Keratinocyte (primary cell): ENCODE results near the gene TDP1. TPM values are rescaled to one million over a fixed set of nuclear protein-coding genes. Genes with fewer than 3 reads are reported as not detected.

ENCODE experiments used
- DNase-seq: peaks from one replicate; pipeline ENCODE4 v3.0.0-alpha.2; 2011; ENCODE audit warnings: low read depth, missing footprints, low spot score
- FAIRE-seq: peaks from 2 replicates; lab custom pipeline; 2011; peaks lifted over from hg19 to GRCh38; lab: Jason Lieb, UNC
- H2AFZ ChIP-seq: 2 replicates; pipeline ENCODE4 v1.6.0; 2012; ENCODE audit warnings: low read length, control low read depth, inconsistent platforms; ENCODE audit not compliant: control insufficient read depth
- H3K27ac ChIP-seq: 2 replicates; pipeline ENCODE4 v1.5.1; 2011; ENCODE audit warnings: low read length; ENCODE audit not compliant: control insufficient read depth, insufficient read depth
- H3K27me3 ChIP-seq: 3 replicates; pipeline ENCODE4 v1.6.0; 2011; ENCODE audit warnings: low read length; ENCODE audit not compliant: control insufficient read depth, insufficient read depth; ENCODE audit errors: extremely low read depth
- H3K36me3 ChIP-seq, 2 experiments: 2 replicates in 1 of 2; 3 replicates in 1 of 2; pipeline ENCODE4 v1.5.1; 2011; ENCODE audit warnings: low read length in 2 of 2, mild to moderate bottlenecking in 1 of 2; ENCODE audit not compliant: control insufficient read depth in 2 of 2, insufficient read depth in 2 of 2; ENCODE audit errors: extremely low read depth in 1 of 2
- H3K4me1 ChIP-seq: 3 replicates; pipeline ENCODE4 v1.5.1; 2011; ENCODE audit warnings: low read length; ENCODE audit not compliant: control insufficient read depth, insufficient read depth; ENCODE audit errors: extremely low read depth
- H3K4me2 ChIP-seq: 3 replicates; pipeline ENCODE4 v1.6.0; 2011; ENCODE audit warnings: low read depth, low read length; ENCODE audit not compliant: control insufficient read depth, insufficient read depth; ENCODE audit errors: extremely low read depth
- H3K4me3 ChIP-seq, 3 experiments: fragments of 200-600 bp in 1 of 3; sonication (generic) in 1 of 3; 2 replicates in 2 of 3; 3 replicates in 1 of 3; pipeline ENCODE4 v1.5.1; 2011 to 2016; ENCODE audit warnings: low read length in 3 of 3, mild to moderate bottlenecking in 3 of 3, control low read depth in 2 of 3, inconsistent platforms in 1 of 3, low read depth in 1 of 3, mixed read lengths in 1 of 3, mixed run types in 1 of 3, moderate library complexity in 1 of 3; ENCODE audit not compliant: control insufficient read depth in 2 of 3, insufficient read depth in 2 of 3; ENCODE audit errors: extremely low read depth in 1 of 3
- H3K79me2 ChIP-seq: 2 replicates; pipeline ENCODE4 v1.6.0; 2012; ENCODE audit warnings: low read length; ENCODE audit not compliant: control insufficient read depth, insufficient read depth
- H3K9ac ChIP-seq: 3 replicates; pipeline ENCODE4 v1.6.0; 2011; ENCODE audit warnings: low read length; ENCODE audit not compliant: control insufficient read depth, insufficient read depth; ENCODE audit errors: extremely low read depth
- H3K9me1 ChIP-seq: 3 replicates; pipeline ENCODE4 v1.6.0; 2011; ENCODE audit warnings: low read length; ENCODE audit not compliant: control insufficient read depth, insufficient read depth; ENCODE audit errors: extremely low read depth
- H3K9me3 ChIP-seq: 2 replicates; pipeline ENCODE4 v1.5.1; 2012; ENCODE audit warnings: low read depth, low read length; ENCODE audit not compliant: control insufficient read depth
- H4K20me1 ChIP-seq: 3 replicates; pipeline ENCODE4 v1.6.0; 2011; ENCODE audit warnings: low read length; ENCODE audit not compliant: control insufficient read depth, insufficient read depth; ENCODE audit errors: extremely low read depth
- EZH2 ChIP-seq: IDR thresholded peaks from one replicate; pipeline ENCODE4 v1.6.1; 2012; ENCODE audit warnings: inconsistent platforms, mild to moderate bottlenecking, low read length, moderate library complexity
- dilution Hi-C: fragments of 300-500 bp; cut with MboI; formaldehyde crosslinking; loops from one replicate; pipeline ENCODE4 v1.7.0; 2020; ENCODE audit warnings: low sequenced_read_pairs; ENCODE audit not compliant: extremely low pct_ligation_motif_present
- polyA plus RNA-seq, 5 experiments: library from polyadenylated mRNA; depleted of rRNA in 3 of 5; stranded (reverse) in 3 of 5; stranded (forward) in 1 of 5; unstranded in 1 of 5; fragments of >200 nt; gene quantifications; 1 replicate in 1 of 5; 2 replicates in 3 of 5; 3 replicates in 1 of 5; pipeline versions ENCODE4 v1.2.1 to v1.2.3, GENCODE V29; 2011 to 2012; ENCODE audit warnings: missing spikeins in 2 of 5, low read depth in 1 of 5, low replicate concordance in 1 of 5
- TF ChIP-seq, protein P1 (sequence below), 3 experiments: IDR thresholded peaks in 1 of 3; conservative IDR thresholded peaks in 1 of 3; optimal IDR thresholded peaks in 1 of 3; 2 replicates in 2 of 3; 3 replicates in 1 of 3; pipeline versions ENCODE3 to v1.5.1; 2011; ENCODE audit warnings: low read length in 3 of 3, mild to moderate bottlenecking in 3 of 3, moderate library complexity in 2 of 3, control low read depth in 1 of 3, inconsistent platforms in 1 of 3; ENCODE audit not compliant: insufficient read depth in 2 of 3; ENCODE audit errors: extremely low read depth in 1 of 3

Gene TDP1
- polyA plus RNA-seq, 1 donor (not counting 4 experiments of a cell fraction or from before 2014, with no cell fraction given) = 24.9 TPM

- H3K9me3 ChIP-seq = no peaks in the 10 kb centered on the region
- no peak overlapping the region for H3K4me2 ChIP-seq
- FAIRE-seq = no peak
- no peaks in the 10 kb centered on the region for H3K9me1 ChIP-seq
- dilution Hi-C loops = no loop called here
- no peak overlapping the region for H3K4me3 ChIP-seq
- no peak for DNase-seq
- no peak overlapping the region for H2AFZ ChIP-seq
- peaks cover 7% of the 10 kb centered on the region for H3K4me1 ChIP-seq
- no peak for TF ChIP-seq EZH2
- TF ChIP-seq, protein P1, sequence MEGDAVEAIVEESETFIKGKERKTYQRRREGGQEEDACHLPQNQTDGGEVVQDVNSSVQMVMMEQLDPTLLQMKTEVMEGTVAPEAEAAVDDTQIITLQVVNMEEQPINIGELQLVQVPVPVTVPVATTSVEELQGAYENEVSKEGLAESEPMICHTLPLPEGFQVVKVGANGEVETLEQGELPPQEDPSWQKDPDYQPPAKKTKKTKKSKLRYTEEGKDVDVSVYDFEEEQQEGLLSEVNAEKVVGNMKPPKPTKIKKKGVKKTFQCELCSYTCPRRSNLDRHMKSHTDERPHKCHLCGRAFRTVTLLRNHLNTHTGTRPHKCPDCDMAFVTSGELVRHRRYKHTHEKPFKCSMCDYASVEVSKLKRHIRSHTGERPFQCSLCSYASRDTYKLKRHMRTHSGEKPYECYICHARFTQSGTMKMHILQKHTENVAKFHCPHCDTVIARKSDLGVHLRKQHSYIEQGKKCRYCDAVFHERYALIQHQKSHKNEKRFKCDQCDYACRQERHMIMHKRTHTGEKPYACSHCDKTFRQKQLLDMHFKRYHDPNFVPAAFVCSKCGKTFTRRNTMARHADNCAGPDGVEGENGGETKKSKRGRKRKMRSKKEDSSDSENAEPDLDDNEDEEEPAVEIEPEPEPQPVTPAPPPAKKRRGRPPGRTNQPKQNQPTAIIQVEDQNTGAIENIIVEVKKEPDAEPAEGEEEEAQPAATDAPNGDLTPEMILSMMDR (optimal IDR thresholded peaks at IDR 0.05 in 1 of 3, IDR thresholded peaks at IDR 0.05 in 1 of 3, conservative IDR thresholded peaks at IDR 0.05 in 1 of 3; ENCODE audit: extremely low read depth in 1 of 3, insufficient read depth in 2 of 3, low read length in 3 of 3) = no peak
- no peak overlapping the region for H3K9ac ChIP-seq
- no peaks in the 10 kb centered on the region for H3K36me3 ChIP-seq
- peaks cover 26% of the 10 kb centered on the region for H3K27me3 ChIP-seq
- no peak overlapping the region for H3K27ac ChIP-seq
- no peaks in the 10 kb centered on the region for H3K79me2 ChIP-seq
- H4K20me1 ChIP-seq = no peaks in the 10 kb centered on the region
Observed at GRCh38 chr14:90056826-90057225, 101.1 kb downstream of the TDP1 start.

- Histone ChIP-seq H3K4me1 (peaks cover 7% of the 10 kb centered on the region), H3K79me2 (no peaks in the 10 kb centered on the region), H3K9me3 (no peaks in the 10 kb centered on the region), H2AFZ (no peak overlapping the region), H3K27ac (no peak overlapping the region), H3K4me3 (no peak overlapping the region), H3K4me2 (no peak overlapping the region), H3K9me1 (no peaks in the 10 kb centered on the region), H3K27me3 (peaks cover 48% of the 10 kb centered on the region), H4K20me1 (no peaks in the 10 kb centered on the region), H3K36me3 (no peaks in the 10 kb centered on the region), H3K9ac (no peak overlapping the region)
- no peak for DNase-seq
- no peak for TF ChIP-seq EZH2
- TF ChIP-seq, protein P1 (optimal IDR thresholded peaks at IDR 0.05 in 1 of 3, IDR thresholded peaks at IDR 0.05 in 1 of 3, conservative IDR thresholded peaks at IDR 0.05 in 1 of 3; ENCODE audit: extremely low read depth in 1 of 3, insufficient read depth in 2 of 3, low read length in 3 of 3) = no peak
- dilution Hi-C loops = no loop called here
- no peak for FAIRE-seq
Observed at GRCh38 chr14:90058876-90059458, 103.2 kb downstream of the TDP1 start.
